Panc1 (cell line): ENCODE data around the gene TDRD5.

ENCODE experiments used
- CTCF ChIP-seq: fragments of 450-650 bp; IDR thresholded peaks from 2 replicates; pipeline ENCODE4 v1.5.1; 2017; ENCODE audit warnings: mild to moderate bottlenecking
- POLR2AphosphoS5 ChIP-seq: IDR thresholded peaks from 2 replicates; pipeline ENCODE4 v1.6.1; 2012; ENCODE audit warnings: mild to moderate bottlenecking, low read depth, low read length, moderate library complexity
- REST ChIP-seq, 2 experiments: IDR thresholded peaks; 2 replicates each; pipeline ENCODE4 v1.6.1; 2011 to 2012; ENCODE audit warnings: low read depth in 2 of 2, control low read depth in 1 of 2, low read length in 1 of 2, mild to moderate bottlenecking in 1 of 2, moderate library complexity in 1 of 2; ENCODE audit not compliant: insufficient read depth in 1 of 2
- TCF7L2 ChIP-seq: IDR thresholded peaks from 2 replicates; pipeline ENCODE4 v1.6.1; 2011; ENCODE audit warnings: mild to moderate bottlenecking, low read depth, low read length, inconsistent platforms

GRCh38 chr1:179707406-179707805, 115.8 kb downstream of the TDRD5 start:
- no peak for TF ChIP-seq CTCF
- TF ChIP-seq REST (IDR thresholded peaks at IDR 0.05; ENCODE audit: insufficient read depth in 1 of 2, low read depth in 2 of 2, low read length in 1 of 2), result no peak
- no peak for TF ChIP-seq POLR2AphosphoS5
- TF ChIP-seq TCF7L2, result no peak
